Mesodermal cell (in vitro differentiated cells): ENCODE measurements around the gene STYXL1. TPM values are rescaled to one million over a fixed set of nuclear protein-coding genes. Genes with fewer than 3 reads are reported as not detected.
"Not testable (repeated sequence)": the region's sequence is repeated elsewhere in the genome, so short reads cannot be mapped to it uniquely, and the experiment has no call there.

Source experiments
- H3K27ac ChIP-seq: 2 replicates; pipeline ENCODE4 v1.7.0; 2013; ENCODE audit warnings: mild to moderate bottlenecking, low read depth, low read length, moderate library complexity; ENCODE audit not compliant: severe bottlenecking
- H3K36me3 ChIP-seq: 2 replicates; pipeline ENCODE4 v1.7.1; 2013; ENCODE audit warnings: mild to moderate bottlenecking, low read length, moderate library complexity; ENCODE audit not compliant: control insufficient read depth, insufficient read depth
- H3K4me1 ChIP-seq: one replicate; pipeline ENCODE4 v1.7.1; 2013; ENCODE audit warnings: mild to moderate bottlenecking, low read length; ENCODE audit not compliant: insufficient read depth, control insufficient read depth, poor library complexity, severe bottlenecking
- H3K4me3 ChIP-seq: 2 replicates; pipeline ENCODE4 v1.7.0; 2013; ENCODE audit warnings: low read length, control low read depth, mild to moderate bottlenecking; ENCODE audit not compliant: insufficient read depth, poor library complexity, severe bottlenecking; ENCODE audit errors: extremely low read depth
- H3K9me3 ChIP-seq: 2 replicates; pipeline ENCODE4 v1.7.1; 2013; ENCODE audit warnings: mild to moderate bottlenecking, low read length, moderate library complexity; ENCODE audit not compliant: control insufficient read depth
- WGBS, 2 experiments: methylation state at CpG; one replicate each; pipeline ENCODE4 v1.1.5; 2013; ENCODE audit warnings: missing lambda C conversion rate in 2 of 2; ENCODE audit not compliant: insufficient coverage in 2 of 2; 5-methylcytosine and 5-hydroxymethylcytosine counted together
- polyA plus RNA-seq, 2 experiments: library from polyadenylated mRNA; stranded (reverse); fragments of 50-300 nt; gene quantifications; one replicate each; pipeline ENCODE4 v1.2.3, GENCODE V29; 2013

Gene STYXL1, protein sequence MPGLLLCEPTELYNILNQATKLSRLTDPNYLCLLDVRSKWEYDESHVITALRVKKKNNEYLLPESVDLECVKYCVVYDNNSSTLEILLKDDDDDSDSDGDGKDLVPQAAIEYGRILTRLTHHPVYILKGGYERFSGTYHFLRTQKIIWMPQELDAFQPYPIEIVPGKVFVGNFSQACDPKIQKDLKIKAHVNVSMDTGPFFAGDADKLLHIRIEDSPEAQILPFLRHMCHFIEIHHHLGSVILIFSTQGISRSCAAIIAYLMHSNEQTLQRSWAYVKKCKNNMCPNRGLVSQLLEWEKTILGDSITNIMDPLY
- 55.1 TPM for polyA plus RNA-seq (2013, experiment 1 of 2)
- polyA plus RNA-seq (2013, experiment 2 of 2): 49.5 TPM

DNA sequence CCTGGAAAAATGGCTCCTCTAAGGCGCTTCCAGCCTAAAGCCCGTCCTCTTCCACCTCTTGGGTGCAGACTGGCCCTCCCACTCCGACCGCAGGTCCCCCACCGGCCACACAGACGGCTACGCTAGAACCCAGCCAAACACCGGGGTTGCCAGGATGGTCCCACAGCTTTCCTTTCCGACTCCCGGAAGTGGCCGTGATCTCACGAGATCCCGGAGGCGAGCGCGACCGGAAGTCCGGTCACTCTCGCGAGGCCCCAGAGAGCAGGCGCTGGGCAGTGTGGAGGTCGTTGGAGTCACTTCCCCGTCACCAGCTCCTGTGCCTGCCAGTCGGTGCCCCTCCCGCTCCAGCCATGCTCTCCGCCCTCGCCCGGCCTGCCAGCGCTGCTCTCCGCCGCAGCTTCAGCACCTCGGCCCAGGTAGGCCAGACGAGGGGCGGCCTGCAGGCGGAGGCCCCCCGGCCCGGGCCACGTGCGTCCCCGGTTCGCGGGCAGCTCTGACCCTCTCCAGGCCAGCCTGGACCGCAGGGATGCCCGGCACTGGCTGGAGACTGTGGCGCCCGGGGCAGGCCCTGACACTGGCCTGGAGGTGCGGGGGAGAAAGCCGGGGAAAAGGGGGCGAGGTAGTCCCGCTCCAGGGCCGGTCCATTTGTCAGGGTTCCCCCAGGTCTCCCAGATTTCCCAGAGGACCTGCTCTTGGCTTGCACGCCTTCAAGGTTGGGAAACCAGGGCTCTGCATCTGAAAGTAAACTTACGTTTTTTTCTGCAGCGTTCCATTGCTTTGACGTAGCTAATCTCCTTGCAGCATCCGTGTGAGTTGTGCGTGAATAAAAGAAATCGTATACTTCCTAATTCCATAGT, at the start of gene STYXL1, which contains the start of gene MDH2:
Gene STYXL1 (minus strand): TSS at position 190 of the 857 bp plus-strand sequence. CDS start 17,477 bp downstream, outside the sequence.
Gene MDH2 (plus strand): TSS at position 296 of the 857 bp plus-strand sequence. CDS start 55 bp downstream, at position 351.
- peaks cover 25% of the 10 kb centered on the region for H3K36me3 ChIP-seq

DNA sequence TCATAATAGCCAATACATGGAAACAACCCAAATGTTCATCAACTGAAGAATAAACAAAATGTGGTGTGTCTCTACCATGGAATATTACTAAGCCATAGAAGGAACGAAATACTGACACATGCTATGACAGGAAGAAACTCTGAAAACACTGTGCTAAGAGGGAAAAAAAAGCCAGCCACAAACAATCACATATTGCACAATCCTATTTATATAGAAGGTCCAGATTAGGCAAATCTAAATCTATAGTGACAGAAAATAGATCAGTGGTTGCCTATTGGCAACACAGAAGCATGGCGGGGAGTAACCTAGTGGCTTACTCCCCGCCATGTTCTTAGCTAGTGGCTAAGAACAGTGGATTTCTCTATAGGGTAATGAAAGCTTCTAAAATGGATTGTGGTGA, 48.1 kb upstream of the STYXL1 start:
- Histone ChIP-seq H3K27ac (no peak overlapping the region), H3K36me3 (no peaks in the 10 kb centered on the region), H3K4me1 (no peaks in the 10 kb centered on the region), H3K9me3 (no peaks in the 10 kb centered on the region), H3K4me3 (no peak overlapping the region)
- 100% methylated on average over 1 to 2 of the region's 3 CpGs for WGBS, 2 experiments

More for the DNA sequence above, at the start of gene STYXL1, which contains the start of gene MDH2:
- no peaks in the 10 kb centered on the region for H3K9me3 ChIP-seq
- peaks cover 7% of the 10 kb centered on the region for H3K4me1 ChIP-seq
- peak within 1 kb of the TSS; percentile 90 for H3K27ac ChIP-seq
- H3K4me3 ChIP-seq: peak within 1 kb of the TSS; percentile 99
- 0% methylated on average over 52 of the region's 58 CpGs for WGBS, 2 experiments

DNA sequence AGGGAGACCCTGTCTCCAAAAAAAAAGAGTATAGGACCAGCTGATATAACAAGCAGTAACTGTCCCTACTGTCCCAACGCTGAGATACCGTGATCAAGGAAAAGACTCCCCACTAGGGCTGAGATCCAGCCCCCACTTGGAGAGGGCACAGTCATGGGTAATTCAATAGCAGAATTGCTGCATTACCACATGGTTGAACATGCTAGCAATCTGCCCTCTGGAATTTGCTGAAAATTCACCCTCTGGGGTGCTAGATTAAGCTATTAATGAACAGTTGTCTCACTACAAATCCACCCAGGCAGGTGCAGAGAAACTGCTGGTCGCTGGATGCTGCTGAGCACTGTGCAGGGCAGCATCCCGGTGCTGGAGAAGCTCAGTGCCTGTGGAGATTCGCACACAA, 46.5 kb upstream of the STYXL1 start:
- not testable (repeated sequence) for H3K27ac ChIP-seq, H3K36me3 ChIP-seq, H3K4me3 ChIP-seq, H3K9me3 ChIP-seq, H3K4me1 ChIP-seq
- 83 to 93% methylated on average over 3 to 5 of the region's 5 CpGs for WGBS, 2 experiments

DNA sequence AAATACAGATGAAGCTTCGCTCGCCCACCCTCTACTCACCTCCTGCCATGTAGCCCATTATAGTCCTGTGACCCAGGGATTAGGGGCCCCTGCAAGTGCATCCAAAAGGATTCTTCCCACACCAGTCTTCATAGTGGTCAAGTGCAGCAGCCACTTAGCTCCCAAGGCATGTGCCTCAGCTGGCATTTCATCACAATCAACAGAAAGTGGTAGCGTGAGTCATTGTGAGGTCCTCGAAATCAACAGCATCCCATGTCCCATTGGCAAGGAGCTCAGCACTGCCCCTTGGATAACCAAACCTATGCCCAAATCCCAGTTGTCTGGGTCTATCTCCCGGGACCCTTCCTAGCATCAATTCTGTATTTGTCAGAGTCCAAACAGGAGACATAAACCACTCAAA, 45.7 kb upstream of the STYXL1 start:
- H3K27ac ChIP-seq, H3K4me3 ChIP-seq, H3K36me3 ChIP-seq, H3K9me3 ChIP-seq, H3K4me1 ChIP-seq: not testable (repeated sequence)
- 94 to 95% methylated on average over 4 of the region's 5 CpGs for WGBS, 2 experiments

DNA sequence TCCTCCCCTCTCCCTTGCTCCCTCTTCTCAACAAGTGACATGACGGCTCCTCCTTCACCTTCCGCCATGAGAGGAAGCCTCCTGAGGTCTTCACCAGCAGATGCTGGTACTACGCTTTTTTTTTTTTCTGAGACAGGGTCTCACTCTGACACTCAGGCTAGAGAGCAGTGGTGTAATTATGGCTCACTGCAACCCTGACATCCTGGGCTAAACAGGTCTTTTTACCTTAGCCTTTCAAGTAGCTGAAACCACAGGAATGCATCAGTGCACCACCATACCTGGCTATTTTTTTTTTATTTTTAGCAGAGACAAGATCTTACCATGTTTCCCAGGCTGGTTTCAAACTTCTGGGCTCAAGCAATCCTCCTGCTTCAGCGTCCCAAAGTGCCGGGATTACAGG, 43.7 kb upstream of the STYXL1 start:
- no peaks in the 10 kb centered on the region for H3K4me1 ChIP-seq
- no peak overlapping the region for H3K27ac ChIP-seq
- WGBS, 2 experiments: 80 to 100% methylated on average over 1 of the region's 5 CpGs
- H3K36me3 ChIP-seq: no peaks in the 10 kb centered on the region
- H3K4me3 ChIP-seq: no peak overlapping the region
- H3K9me3 ChIP-seq: no peaks in the 10 kb centered on the region

DNA sequence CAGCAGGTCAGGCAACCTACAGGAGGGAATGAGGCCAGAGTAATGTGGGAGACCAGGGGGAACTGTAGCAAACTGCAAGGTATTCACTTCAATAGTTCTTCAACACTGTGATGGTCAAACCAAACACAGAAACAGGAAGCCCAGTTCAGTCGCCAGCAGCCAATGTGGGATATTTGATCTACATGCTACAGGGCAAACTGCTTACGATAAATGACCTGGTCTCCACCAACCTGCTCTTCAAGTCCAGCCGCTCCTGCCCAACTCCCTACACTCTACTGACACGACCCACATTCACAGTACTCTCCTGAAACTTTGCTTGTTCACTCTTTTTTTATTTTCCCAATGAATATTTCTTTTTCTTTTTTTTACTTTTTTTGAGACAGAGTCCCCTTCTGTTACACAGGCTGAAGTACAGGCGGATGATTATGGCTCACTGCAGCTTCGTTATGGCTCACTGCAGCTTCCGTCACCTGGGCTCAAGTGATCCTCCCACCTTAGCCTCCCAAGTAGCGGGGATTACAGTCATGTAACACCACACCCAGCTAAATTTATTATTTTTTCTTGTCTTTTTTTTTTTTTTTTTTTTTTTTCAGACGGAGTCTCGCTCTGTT, 42.2 kb upstream of the STYXL1 start:
- H3K4me3 ChIP-seq: no peak overlapping the region
- no peak overlapping the region for H3K27ac ChIP-seq
- 86 to 91% methylated on average over 5 to 7 of the region's 10 CpGs for WGBS, 2 experiments
- H3K4me1 ChIP-seq: no peaks in the 10 kb centered on the region
- no peaks in the 10 kb centered on the region for H3K36me3 ChIP-seq
- no peaks in the 10 kb centered on the region for H3K9me3 ChIP-seq

DNA sequence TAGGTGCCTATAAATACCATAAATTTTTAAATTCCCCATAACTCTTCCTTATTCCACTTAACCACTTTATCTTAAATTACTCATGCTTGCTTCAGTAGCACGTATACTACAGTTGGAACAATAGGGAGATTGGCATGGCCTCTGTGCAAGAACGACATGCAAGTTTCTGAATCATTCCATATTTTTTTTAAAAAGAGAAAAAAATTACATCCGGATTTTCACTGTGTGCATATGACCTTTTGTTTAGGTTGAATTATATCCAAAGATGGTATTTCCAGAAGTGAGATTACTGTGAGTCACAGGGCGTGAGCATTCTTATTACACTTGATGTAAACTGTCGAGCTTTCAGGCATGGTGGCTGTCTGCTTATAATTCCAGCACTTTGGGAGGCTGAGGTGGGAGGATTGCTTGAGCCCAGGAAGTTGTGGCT, 39.6 kb upstream of the STYXL1 start:
- 100% methylated on average over 3 of the region's 5 CpGs; no CpG with 5 or more reads in 1 of the 2 experiments for WGBS, 2 experiments
- not testable (repeated sequence) for H3K4me3 ChIP-seq, H3K27ac ChIP-seq

DNA sequence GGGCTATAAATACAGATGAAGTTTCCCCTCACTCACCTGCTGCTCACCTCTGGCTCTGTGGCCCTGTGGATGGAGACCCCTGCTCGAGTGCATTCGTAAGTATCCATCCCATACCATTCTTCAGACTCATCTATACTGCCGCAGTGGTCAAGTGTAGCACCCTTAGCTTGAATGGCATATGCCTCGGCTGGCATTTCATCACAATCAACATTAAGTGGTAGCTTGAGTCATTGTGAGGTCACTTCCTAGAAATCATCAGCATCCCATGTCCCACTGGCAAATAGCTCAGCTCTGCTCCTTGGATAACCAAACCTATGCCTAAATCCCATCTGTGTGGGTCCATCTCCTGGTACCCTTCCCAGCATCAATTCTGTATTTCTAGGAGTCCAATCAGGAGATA, 38.3 kb upstream of the STYXL1 start:
- Histone ChIP-seq H3K36me3 (no peaks in the 10 kb centered on the region), H3K4me1 (no peaks in the 10 kb centered on the region), H3K9me3 (no peaks in the 10 kb centered on the region), H3K27ac (no peak overlapping the region), H3K4me3 (no peak overlapping the region)
- 81 to 93% methylated on average over 4 of the region's 4 CpGs for WGBS, 2 experiments

More for the DNA sequence above, 39.6 kb upstream of the STYXL1 start:
- H3K4me1 ChIP-seq, H3K36me3 ChIP-seq, H3K9me3 ChIP-seq: not testable (repeated sequence)

DNA sequence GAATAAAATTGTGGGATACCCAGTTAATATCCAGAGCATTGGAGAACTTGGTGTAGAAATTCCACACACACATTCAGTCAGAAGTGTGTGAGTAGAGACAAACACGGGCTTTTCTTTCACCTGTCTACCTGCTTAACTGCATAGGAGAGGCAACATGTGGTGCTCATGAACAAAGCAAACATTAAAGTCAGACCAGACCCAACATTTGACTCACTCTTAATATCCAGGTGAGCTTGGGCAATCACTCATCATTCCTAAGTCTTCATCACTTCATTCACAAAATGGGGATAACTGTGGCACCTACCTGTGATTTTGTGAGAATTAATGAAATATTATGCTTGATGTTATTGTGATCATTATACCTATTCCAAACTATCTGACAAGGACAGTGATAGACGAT, 36.3 kb upstream of the STYXL1 start:
- 83% methylated on average over 1 of the region's 2 CpGs; no CpG with 5 or more reads in 1 of the 2 experiments for WGBS, 2 experiments
- not testable (repeated sequence) for H3K4me1 ChIP-seq, H3K9me3 ChIP-seq, H3K4me3 ChIP-seq, H3K27ac ChIP-seq, H3K36me3 ChIP-seq

DNA sequence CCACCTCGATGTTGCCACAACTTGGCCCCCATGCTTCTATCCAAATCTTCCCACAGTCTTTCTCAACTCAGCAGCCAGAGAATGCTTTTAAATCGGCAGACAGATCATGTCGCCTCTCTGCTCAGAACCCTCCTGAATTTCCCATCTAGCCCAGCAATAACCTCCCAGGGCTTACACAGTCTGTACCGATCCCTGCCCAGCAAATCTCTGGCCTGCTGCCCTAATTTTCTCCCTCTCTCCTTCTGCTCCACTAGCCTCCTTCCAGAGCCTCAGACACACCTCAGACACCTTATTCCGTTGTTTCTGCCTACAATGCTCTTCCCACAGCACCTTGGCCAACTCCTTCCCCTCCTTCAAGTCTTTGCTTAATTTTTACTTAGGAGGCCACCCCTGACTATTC, 32.4 kb upstream of the STYXL1 start:
- 89 to 91% methylated on average over 5 of the region's 5 CpGs for WGBS, 2 experiments
- H3K36me3 ChIP-seq: no peaks in the 10 kb centered on the region
- no peak overlapping the region for H3K27ac ChIP-seq
- H3K9me3 ChIP-seq: no peaks in the 10 kb centered on the region
- peaks cover 5% of the 10 kb centered on the region for H3K4me1 ChIP-seq
- H3K4me3 ChIP-seq: no peak overlapping the region
